HG03103 (cell line): Measurements from ENCODE around the gene MUS81.
"Not testable (repeated sequence)": the region's sequence is repeated elsewhere in the genome, so short reads cannot be mapped to it uniquely, and the experiment has no call there.

Source experiments
- ATAC-seq: cut with Tn5 transposase; IDR thresholded peaks from one replicate; pipeline ENCODE4 v1.9.1; 2021; ENCODE audit warnings: low read depth; ENCODE audit not compliant: unreplicated experiment

The MUS81 gene

DNA sequence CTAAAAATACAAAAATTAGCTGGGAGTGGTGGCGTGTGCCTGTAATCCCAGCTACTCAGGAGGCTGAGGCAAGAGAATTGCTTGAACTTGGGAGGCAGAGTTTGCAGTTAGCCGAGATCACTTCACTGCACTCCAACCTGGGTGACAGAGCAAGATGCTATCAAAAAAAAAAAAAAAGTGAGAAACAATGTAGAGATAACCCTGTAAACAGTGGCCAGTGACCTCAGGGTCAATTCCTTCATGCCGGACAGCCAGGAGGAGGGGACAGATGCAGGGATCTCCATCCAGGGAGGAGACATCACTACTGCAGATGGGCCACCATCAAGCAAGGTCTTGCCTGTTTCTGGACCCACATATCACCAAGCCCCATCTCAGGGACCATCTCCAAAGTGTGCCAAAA lies 12.5 kb upstream of the MUS81 start:
- ATAC-seq = no peak

DNA sequence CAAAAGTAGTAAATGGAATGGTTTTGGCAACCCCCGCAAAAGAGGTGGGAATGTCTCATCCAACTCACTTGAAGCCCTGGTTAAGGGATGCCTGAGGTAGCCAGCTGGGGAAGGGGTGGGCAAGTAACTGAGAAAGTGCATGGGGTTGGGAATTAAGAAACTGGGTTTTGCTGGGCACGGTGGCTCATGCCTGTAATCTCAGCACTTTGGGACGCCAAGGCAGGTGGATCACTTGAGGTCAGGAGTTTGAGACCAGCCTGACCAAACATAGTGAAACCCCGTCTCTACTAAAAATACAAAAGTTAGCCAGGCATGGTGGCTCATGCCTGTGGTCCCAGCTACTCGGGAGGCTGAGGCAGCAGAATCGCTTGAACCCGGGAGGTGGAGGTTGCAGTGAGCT lies 11.5 kb upstream of the MUS81 start:
- ATAC-seq = not testable (repeated sequence)

DNA sequence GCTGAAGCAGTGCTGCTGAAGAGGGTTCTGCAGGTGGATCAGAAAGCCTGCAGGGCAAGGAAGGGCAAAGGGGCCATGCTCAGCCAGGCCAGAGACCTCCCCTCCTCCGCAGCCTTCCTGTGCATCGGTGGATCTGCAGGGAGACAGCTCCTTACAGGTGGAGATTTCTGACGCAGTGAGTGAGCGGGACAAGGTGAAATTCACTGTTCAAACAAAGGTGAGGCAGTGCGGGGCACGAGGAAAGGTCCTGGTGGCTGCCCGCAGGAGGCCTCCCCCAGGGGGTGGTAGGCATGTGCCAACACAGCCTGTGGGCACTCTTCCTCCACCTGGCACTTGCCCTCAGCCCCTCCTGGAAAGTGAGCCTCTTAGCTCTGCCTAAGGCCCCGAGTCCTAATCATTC lies 10.9 kb upstream of the MUS81 start:
- ATAC-seq = no peak

DNA sequence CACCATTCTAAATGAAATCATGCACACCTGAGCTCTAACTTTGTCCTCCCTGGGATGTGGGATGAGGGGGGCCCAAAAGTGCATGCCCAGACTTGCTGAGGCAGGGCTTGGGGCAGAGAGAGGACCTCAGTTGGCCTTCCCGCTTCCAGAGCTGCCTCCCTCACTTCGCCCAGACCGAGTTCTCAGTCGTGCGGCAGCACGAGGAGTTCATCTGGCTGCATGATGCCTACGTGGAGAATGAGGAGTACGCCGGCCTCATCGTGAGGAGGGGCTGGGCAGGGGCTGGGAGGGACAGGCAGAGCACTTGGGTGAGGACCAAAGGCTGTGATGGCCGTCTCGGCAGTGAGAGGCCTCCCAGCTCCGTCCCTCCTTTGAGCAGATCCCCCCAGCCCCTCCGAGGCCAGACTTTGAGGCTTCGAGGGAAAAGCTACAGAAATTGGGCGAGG lies 10.4 kb upstream of the MUS81 start:
- no peak for ATAC-seq

DNA sequence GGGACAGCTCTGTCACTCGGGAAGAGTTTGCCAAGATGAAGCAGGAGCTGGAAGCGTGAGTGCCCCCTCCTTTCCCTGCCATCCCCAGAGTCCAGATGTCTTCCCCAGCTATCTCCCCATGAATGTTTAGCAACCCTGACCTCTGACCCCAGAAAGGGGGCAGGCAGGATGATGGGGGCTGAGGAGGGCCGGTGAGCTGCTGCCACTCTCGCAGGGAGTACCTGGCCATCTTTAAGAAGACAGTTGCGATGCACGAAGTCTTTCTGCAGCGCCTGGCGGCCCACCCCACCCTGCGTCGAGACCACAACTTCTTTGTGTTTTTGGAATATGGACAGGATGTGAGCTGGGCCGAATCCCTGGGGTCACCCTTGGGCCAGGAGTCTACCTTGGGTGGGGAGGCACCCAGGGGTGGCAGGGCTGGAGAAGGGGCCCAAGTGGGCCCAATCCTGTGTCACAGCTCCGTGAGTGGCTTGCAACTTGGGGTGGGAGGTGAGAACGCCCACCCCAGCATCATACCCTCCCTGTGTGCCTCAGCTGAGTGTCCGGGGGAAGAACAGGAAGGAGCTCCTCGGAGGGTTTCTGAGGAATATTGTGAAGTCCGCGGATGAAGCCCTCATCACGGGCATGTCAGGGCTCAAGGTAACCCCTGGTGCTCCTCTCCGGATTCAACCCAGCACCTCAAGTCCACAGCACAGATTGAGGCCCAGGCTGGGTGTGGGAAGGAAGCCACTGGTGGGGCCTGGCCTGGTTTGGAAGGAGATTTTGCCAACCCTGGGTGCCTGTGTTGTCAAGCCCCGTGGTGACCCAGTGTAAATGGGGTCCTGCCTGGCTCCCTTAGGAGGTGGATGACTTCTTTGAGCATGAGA lies 9.8 kb upstream of the MUS81 start:
- ATAC-seq = no peak

DNA sequence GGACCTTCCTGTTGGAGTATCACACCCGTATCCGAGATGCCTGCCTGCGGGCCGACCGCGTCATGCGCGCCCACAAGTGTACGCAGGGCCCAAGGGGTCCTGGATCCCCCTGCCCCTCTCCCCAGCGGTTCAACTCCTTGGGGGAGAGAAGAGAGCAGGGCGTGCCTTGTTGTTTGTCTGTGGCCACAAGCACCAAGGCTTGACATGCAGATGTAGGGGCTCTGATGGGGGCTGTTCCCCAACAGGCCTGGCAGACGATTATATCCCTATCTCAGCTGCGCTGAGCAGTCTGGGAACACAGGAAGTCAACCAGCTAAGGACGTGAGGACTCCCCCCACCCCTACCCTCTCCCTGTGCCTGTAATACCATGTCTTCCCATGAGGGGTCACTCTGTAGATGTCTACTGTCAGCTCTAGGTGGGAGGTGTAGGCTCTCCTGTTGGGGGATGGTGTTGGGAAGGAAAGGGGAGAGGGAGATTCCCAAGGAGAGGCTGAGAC lies 9.1 kb upstream of the MUS81 start:
- ATAC-seq = no peak

DNA sequence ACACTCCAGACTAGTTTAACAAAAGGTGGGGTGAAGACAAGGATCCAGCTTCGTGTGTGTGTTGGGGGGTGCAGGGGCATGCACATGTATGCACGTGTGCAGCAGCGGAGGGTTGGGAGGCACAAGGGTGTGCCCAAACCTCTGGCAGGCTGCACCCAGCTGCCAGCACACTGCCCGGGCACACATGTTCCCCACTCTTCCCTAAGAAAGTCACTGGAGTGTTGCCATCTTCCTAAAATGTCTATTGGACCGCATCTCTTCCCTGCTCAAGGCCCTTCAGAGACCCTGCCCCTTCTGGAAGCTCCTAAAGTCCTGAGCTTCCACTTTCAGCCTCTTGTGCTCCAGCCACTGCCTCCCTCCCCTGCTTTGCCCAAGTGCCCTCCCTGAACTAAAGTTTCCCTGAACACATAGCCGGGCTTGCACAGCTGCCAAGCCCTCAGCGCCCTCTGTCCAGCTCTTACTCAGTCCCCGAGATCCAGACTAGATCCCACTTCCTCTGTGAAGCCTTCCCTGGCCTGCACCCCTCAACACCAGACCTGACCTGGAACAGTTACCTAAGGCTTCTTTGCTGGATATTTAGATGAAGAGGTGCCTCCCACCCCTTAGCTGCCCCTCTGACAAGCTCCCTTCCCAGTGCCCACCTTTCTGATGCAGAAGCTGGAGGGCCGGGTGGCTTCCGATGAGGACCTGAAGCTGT lies 8.3 kb upstream of the MUS81 start:
- no peak for ATAC-seq

DNA sequence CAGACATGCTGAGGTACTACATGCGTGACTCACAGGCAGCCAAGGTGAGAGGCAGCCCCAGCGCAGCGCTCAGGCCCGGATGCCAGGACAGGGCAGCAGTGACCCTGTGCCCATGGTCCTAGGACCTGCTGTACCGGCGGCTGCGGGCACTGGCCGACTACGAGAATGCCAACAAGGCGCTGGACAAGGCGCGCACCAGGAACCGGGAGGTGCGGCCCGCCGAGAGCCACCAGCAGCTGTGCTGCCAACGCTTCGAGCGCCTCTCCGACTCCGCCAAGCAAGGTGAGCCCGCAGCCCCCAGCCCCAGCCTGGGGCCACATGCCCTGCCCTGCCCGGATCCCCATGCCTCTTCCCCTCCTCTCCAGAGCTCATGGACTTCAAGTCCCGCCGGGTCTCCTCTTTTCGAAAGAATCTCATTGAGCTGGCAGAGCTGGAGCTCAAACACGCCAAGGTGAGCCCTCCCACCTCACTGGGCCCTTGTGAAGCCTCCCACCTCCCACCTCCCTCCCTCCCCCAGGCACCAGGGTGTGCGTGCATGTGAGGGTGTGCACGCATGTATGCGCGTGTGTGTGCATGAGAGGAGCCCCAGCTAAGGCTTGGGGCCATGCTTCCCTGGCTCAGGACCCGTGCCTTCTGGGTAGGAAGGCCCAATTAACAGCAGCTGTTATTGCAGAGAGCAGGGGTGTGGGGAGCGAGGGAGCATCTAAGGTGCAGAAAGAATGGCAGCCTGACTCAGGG lies 7.6 kb upstream of the MUS81 start:
- ATAC-seq = no peak

DNA sequence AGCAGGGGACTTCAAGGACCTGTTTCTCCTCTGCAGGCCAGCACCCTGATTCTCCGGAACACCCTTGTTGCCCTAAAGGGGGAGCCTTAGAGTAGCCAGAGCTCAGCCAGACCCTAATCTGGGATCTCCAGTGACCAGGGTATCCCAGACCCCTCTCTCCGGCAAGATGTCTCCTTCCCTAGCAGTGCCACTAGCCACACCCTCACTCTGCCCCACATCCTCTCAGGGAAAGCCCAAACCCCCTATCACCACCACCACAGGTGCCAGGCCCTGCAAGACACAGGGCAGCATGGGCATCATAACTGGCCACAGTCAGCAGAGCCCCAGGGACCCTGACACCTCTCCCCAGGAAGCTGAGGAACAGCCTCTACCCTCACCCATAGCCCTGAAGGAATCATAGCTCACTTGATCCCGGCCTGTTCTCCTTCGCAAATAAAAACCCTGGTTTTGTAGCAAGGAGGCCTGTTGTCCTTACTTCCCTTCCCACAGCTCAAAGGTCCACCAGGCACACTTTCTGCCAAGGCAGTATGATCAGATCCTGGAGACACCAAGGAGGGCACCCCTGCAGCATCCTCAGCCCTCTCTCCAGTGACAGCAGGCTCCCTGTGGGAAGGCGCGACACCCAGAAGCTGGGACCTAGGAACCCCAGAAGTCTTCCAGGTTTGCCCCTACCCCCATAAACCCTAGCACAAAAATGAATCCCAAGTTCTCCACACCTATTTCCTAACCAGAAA lies 6.8 kb upstream of the MUS81 start:
- no peak for ATAC-seq

DNA sequence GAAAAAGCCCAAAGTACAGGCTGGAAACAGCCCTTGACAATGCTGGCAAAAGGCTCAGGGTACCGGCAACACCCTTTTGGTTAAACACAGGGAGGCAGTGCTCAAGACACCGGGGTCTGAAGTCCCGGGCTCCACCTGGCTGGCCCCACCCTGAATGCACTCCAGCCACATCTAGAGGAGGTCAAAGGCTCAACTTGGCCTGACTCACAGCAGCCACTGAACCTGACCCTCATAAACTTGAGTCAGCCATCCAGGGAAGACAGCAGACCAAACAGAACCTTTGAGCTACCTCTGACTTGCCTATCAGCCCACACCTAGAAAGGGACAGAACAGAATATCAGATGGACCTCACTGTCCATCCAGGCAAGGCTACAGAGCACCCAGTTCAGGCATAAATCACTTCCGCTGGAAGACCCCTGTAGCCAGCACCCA lies 6.1 kb upstream of the MUS81 start:
- no peak for ATAC-seq

DNA sequence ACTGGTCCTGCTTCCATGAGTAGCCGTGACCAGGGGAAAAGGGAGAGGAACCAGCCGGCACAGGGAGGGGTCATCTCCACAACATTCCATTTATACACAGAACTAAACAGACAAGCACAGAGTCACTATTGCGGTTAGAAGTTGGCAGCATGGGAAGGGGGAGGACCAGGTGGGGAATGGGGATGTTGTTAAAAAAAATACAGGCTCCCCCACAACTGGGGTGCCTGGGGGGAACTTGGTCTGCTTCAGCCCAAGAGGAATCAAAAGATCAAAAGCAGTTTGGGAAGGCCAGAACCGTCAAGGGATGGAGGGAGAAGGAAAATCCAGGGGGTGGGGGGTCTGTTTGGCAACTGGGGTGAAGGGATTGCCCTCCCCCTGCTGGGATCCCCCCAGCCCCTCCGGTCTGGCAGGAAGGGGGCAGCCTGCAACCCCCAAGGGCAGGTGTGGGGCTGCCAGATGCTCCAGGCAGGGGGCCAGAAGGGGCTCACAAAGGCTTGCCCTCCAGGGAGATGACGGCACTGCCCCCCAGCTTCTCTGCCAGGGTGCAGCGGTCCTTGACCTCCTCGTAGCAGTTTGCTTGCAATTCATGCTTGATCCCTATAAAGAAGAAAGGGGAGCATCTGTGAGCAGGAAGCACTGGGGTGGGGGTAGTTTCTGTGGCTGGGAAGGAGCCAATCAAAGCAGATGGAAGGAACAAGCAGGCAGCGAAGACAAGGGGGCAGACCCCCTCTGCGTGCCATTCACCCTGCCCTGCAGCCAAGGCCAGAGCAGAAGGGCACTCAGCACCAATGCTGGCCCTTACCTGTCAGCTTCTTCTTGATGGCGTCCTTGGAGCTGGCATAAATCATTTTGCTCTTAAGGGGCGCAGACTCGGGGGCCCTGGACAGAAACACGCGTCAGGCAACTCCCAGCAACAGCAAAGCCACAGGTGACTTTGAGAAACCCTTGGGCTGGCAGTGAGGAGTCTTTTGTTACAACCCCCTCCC lies 5.1 kb upstream of the MUS81 start:
- no peak for ATAC-seq

DNA sequence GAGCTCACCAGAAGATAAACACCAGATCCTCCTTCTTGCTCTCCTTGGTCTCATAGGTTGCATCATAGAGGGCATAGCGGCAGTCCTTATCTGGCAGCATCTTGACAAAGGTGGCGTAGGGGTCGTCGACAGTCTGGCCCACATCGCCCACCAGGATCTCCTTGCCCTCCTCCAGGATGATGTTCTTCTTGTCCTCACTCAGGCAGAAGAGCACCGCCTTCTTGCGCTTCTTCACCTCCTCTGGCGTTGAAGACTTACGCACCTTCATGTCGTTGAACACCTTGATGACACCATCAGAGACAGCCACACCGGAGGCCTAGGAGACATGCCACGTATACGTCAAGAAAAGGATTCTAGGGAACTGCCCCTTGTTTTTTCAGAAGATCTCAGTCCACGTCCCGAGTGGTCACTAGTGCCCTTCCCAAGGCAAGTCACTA lies 4.3 kb upstream of the MUS81 start:
- no peak for ATAC-seq

DNA sequence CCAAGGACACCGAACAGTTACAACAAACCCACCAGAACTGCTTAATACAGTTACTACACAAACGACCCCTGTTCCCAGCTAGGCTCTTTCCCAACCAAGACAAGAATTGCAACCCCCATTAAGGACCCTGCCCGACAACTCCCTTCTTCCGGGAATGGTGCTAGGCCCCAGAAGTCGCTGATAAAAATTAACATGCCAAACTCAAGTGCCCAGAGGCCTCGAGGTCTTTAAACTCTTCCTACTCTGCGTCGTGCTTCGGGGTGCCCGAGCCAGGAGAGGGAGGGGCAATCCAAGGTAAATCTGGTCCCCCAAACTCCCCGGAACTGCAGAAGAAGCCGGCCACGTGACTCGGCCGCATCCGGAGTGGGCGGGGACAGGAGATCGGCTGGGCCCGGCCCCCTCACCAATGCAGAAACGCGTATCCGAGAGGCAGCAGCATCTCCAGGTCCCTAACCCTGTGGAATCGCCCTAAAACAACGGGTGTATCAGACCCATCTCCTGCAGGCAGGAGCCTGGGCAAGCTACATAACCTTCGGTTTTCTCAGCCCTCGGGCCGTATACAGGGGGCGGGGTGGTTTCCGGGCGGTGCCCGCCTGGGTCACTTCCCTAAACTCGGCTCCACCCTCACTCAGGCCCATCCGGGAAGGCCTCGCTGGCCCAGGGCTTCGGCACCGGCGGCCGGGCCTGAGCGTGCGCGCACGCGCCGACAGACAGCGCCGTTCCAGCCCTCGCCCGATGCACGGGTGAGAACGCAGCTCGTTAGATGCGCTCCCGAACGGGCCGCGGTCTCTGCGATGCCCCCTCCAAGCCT lies 3.3 kb upstream of the MUS81 start:
- no peak for ATAC-seq

DNA sequence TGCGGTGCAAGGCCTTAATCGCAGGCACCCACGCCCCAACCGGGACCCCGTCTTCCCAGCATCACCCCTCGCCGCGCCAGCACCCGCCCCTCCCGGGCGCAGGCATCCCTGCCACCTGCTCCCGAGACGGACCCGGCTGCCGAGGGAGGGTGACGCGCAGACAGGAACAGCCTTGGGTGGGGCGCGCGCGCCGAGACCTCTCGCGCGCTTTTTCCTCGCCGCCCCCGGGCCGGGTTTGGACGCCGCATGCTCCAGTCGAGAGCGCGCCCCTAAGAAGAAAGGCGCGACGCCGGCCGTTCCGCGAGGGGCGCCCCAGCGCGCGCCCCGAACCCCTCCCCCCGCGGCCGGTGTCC lies 2.8 kb upstream of the MUS81 start:
- no peak for ATAC-seq

DNA sequence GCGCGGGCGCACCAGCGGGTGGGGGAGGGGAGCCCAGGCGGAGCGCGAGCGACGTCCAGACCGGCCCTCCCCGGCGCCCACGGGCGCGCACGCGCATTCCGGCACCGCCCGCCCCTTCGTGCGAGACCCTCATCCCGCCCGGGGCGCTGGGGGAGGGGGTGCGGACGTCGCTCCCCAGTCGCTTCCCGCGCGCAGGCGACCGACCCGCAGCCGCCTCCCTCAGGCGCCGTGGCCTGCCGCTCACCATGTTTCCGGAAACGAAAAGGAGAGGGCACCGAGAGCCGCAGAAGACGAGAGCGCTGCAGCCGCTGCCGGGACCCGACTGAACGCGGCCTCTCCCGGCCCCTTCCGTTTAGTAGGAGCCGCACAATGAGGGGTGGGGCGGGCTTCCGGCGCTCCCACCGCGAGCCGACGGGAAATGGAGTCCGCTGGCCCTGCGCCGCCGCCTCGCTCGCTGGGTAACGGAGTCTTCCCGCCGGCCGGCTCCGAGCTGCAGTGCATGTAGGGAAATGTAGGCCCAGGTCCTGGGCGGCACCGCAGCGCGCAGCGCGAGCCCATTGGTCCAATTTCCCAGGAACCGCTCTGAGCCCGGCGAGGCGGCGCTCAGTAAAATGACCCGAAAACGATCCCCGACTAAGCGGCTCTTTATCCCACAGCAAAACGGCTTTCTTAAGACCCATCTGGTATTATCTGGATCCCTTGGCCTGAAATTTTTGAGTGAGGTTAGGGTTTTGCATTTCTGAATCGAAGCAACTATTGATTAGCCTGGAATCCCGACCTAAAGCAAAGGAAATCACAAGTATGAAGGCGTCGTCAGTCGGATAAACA lies 2.2 kb upstream of the MUS81 start, which contains the start of gene CFL1:
CFL1 (minus strand) TSS at position 328 of the 828 bp plus-strand sequence; CDS start at position 247, 81 bp downstream.
- ATAC-seq = peak; percentile 33

DNA sequence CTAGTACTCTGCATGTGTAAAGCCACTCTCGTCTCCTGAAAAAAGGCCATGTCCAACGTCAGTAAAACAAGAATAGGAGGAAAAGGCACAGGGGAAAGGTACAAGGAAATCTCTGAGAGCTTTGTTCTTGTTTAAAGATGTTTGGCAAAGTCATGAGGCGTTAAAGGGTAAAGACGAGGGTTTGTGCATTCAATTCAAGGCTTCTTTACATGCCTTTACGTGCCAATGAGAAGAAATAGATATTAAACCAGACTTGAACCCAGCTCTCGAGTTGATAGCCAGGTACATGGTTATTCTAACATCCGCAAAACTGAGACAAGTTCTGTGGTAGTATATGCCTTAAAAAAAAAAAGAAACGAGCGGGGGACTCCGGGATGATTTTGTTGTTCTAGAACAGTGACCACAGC lies 1.5 kb upstream of the MUS81 start:
- ATAC-seq = no peak

DNA sequence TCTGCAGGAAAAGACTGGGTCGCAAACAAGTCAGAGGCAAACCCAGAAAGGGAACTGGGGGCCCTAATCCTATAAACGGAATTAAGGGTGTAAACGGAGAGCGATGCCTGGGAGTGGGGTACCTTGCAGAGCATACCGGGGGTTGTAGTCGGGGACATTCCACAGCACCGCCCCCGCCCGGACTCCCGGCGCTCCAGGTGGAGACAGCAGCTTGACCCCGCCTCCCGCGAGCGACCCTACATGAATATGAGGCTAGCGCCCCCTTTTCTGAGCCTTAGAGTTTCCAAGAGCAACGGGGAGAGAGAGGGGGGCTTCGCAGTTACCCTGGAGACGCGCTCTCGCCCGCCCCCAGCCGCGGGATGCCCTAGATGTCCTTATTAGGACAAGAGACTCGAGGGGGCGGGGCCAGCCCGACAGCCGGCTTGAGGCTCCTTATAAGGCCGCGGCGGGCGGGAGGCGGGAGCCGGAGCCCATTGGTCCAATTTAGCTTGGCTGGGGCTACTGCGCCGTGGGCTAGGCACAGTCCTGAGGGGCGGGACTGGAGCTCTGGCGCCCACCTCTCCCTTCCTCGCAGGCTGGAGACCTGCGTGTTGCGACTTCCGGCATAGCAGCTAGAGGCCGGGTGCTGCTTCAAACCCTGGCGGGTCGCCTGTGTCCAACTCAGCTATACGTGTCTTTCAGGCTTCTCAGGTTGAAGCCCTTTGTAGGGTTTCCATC lies 980 bp upstream of the MUS81 start:
- ATAC-seq = peak; percentile 57
